GM21737 (cell line): ENCODE measurements around the gene VPS33B.
A peak's percentile ranks its signal among the peaks of the same experiment; 100 is the strongest.

ENCODE experiments used
- ATAC-seq: cut with Tn5 transposase; IDR thresholded peaks from one replicate; pipeline ENCODE4 v1.9.1; 2021; ENCODE audit warnings: mild to moderate bottlenecking, moderate library complexity; ENCODE audit not compliant: unreplicated experiment

Gene VPS33B

GRCh38 chr15:90986790-90987507 lies 35.4 kb downstream of the VPS33B start:
- peak; percentile 41 for ATAC-seq

- ATAC-seq = no peak
Measured at GRCh38 chr15:90982135-90982534, 40.3 kb downstream of the VPS33B start.

GRCh38 chr15:90981681-90982080 lies 40.7 kb downstream of the VPS33B start:
- ATAC-seq = no peak

GRCh38 chr15:90979582-90979981 lies 42.8 kb downstream of the VPS33B start:
- no peak for ATAC-seq

- ATAC-seq = no peak
Measured at GRCh38 chr15:90974216-90974615, 48.2 kb downstream of the VPS33B start.

- ATAC-seq = no peak
Measured at GRCh38 chr15:90972133-90972532, 50.3 kb downstream of the VPS33B start.

- ATAC-seq = no peak
Measured at GRCh38 chr15:90970274-90970673, 52.1 kb downstream of the VPS33B start.

GRCh38 chr15:90968434-90968833 lies 54.0 kb downstream of the VPS33B start:
- no peak for ATAC-seq

GRCh38 chr15:90967206-90967605 lies 55.2 kb downstream of the VPS33B start:
- ATAC-seq = no peak

GRCh38 chr15:90966262-90966661 lies 56.1 kb downstream of the VPS33B start:
- no peak for ATAC-seq

GRCh38 chr15:90962021-90962420 lies 60.4 kb downstream of the VPS33B start:
- no peak for ATAC-seq

- ATAC-seq = no peak
Measured at GRCh38 chr15:90960298-90961091, 61.9 kb downstream of the VPS33B start.

GRCh38 chr15:90959894-90960293 lies 62.5 kb downstream of the VPS33B start:
- ATAC-seq = no peak

GRCh38 chr15:90959028-90959595 lies 63.3 kb downstream of the VPS33B start:
- no peak for ATAC-seq

- ATAC-seq = no peak
Measured at GRCh38 chr15:90957791-90958190, 64.6 kb downstream of the VPS33B start.

- no peak for ATAC-seq
Measured at GRCh38 chr15:90957031-90957790, 65.2 kb downstream of the VPS33B start.

- no peak for ATAC-seq
Measured at GRCh38 chr15:90956274-90957030, 65.9 kb downstream of the VPS33B start.

- no peak for ATAC-seq
Measured at GRCh38 chr15:90955624-90956273, 66.6 kb downstream of the VPS33B start.

- ATAC-seq = peak; percentile 89
Measured at GRCh38 chr15:90954712-90955623, 67.4 kb downstream of the VPS33B start, which contains the start of gene RCCD1. Gene RCCD1, plus strand, starts transcription at chr15:90954884. Its CDS starts 1,851 bp downstream, at chr15:90956735.
